CD4-positive, alpha-beta T cell treated with Interleukin-15 for 4 hours (primary cell): Measurements from ENCODE around the gene MAP3K10.

Experiments
- DNase-seq: peaks from one replicate; pipeline ENCODE4 v3.0.0-alpha.2; 2020; ENCODE audit warnings: low spot score

The MAP3K10 gene

DNA sequence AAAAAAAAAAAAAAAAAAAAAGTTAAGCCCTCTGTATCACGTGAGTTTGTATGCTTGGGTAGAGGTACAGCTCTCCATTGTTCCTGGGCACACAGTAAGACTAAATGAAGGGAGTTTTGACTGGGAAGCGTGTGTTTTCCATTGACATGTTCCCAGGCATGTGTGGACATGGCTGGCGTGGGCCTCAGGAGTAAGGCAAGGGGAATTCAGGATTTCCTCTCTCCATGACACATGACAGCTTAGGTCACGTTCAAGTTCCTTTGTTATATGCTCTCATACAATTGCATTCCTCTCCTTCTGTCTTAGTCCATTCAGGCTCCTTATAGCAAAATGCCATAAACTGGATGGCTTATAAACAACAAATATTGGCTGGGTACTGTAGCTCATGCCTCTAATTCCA lies 17.1 kb upstream of the MAP3K10 start:
- no peak for DNase-seq

DNA sequence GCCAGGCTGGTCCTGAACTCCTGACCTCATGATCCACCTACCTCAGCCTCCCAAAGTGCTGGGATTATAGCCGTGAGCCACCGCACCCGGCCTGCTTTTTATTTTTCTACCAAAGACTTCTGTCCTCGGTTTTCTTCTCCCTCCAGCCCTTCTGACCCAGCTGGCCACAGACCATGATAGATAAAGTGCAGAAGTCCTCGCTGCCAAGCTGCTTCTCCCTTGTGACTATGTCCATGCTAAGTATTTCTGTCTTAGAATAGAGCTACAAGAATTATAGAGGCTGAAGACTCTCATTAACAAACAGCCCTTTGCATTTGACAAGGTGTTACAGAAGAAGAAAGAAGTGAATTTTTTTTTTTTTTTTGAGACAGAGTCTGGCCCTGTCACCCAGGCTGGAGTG lies 15.4 kb upstream of the MAP3K10 start:
- DNase-seq = no peak

DNA sequence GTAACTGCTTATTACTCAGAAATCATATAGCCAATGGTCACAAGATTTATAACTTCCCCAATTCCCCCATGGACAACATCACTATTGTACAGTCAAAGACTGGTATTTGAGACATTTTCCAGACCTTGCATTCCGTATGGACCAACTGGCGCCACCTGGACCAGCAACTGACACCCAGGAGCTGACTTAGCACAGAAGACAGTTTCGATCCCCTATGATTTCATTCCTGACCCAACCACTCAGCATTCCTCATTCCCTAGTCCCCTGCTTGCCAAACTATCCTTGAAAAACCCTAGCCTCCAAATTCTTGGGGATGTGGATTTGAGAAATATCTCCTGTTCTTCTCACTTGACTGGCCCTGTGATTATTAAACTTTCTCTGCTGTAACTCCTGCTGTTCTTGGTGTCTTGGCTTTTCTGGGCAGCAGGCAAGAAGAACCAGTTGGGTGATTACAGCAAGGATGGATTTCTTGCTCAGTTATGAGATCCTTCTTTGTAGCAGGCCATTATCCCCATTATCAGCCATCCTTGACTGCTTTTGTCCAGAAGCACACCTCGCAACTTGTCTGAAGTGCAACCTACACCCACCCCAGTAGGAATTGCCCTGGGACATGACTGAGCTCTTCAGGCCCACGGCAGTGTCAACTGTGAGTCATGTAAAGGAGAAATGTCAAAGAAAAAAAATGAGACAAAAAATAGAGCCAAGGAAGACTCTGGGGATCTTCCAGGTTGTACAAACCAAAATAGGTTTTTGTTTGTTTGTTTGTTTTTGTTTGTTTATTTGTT lies 13.7 kb upstream of the MAP3K10 start:
- DNase-seq = no peak

DNA sequence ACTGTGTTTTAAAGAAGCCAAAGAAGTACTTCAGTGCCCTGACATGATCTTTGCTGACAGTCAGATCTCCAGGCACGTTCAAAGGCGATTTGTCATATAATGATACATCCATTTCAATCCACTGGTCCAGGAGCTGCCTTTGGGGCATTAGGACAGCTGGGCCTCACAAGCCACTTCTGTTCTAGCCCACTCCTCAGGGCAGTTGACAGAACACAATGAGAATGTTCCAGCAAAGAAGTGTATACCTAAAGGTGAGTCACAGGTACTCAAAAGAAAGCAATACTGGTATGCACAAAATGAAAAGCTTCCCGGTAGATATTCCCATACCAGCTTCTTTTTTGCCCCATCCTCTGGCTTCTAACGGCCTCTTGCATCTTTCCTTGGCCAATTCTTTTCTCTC lies 12.5 kb upstream of the MAP3K10 start:
- no peak for DNase-seq

DNA sequence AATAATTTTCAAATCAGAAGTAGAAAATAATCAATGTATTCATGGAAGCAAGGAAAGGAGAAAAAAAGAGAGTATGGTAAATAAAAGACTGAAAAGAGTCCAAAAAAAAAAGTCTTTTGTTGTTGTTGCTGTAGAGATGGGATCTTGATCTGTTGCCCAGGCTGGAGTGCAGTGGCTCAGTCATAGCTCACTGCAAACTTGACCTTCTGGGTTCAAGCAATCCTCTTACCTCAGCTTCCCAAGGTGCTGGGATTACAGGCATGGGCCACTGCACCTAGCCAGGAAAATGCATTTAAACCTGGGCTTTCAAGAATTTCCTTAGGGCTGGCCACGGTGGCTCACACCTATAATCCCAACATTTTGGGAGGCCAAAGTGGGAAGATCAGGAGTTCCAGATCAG lies 7.0 kb upstream of the MAP3K10 start:
- no peak for DNase-seq

DNA sequence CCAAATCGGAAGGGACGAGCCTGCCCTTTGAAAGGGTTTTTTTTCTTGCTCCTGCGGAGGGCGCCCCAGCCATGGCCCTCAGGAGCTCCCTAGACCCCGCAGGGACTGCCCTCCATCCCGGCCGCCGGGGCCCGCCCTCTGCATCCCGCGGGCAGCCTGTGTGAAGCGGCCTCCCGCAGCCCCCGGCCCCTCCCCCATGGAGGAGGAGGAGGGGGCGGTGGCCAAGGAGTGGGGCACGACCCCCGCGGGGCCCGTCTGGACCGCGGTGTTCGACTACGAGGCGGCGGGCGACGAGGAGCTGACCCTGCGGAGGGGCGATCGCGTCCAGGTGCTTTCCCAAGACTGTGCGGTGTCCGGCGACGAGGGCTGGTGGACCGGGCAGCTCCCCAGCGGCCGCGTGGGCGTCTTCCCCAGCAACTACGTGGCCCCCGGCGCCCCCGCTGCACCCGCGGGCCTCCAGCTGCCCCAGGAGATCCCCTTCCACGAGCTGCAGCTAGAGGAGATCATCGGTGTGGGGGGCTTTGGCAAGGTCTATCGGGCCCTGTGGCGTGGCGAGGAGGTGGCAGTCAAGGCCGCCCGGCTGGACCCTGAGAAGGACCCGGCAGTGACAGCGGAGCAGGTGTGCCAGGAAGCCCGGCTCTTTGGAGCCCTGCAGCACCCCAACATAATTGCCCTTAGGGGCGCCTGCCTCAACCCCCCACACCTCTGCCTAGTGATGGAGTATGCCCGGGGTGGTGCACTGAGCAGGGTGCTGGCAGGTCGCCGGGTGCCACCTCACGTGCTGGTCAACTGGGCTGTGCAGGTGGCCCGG lies 815 bp downstream of the MAP3K10 start:
- DNase-seq = no peak

DNA sequence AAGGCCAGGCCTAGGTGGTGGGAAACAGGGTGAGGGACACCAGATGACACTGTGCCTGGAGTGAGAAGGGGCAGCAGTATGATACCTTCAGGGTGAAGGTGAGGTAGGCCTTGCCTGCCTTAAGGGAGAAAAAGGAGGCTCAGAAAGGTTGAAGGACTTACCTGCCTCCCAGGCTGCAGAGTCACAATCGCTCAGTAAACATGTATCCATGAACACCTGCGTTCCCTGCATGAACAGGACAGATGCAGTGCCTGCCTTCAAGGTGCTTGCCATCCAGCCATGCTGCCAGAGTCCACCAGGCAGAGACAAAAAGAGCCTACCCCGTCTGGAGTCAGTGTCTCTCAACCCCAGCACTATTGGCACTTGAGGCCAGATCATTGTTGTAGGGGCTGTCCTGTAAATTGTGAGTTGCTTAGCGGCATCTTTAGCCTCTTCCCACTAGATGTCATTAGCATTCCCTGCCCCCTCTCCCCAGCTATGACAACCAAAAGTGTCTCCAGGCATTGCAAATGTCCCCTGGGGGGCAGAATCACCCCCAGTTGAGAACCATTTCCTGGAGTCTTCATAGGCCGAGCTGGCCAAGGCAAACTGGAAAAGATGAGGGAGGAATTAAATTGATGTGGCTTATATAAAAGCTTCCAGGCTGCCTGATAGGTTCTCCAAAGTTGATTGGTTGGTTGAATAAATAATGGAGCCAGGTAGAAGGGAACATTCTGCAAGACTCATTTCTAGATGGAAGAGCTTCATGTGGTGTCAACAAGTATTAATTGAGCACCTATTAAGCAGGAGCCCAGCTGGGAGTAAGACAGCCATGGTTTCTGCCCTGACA lies 1.7 kb downstream of the MAP3K10 start:
- no peak for DNase-seq

DNA sequence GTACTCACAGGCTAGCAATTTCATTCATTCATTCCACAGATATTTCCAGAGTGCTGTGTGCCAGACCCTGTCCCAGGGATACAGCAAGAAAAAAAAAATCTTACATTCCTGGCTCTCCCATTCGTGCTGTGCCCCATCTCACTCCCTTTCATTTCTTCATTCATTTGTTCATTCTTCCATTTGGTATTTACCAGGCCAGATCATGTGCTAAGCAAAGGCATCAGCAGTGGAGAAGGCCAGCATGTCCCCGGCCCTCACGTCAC lies 2.3 kb downstream of the MAP3K10 start:
- no peak for DNase-seq

DNA sequence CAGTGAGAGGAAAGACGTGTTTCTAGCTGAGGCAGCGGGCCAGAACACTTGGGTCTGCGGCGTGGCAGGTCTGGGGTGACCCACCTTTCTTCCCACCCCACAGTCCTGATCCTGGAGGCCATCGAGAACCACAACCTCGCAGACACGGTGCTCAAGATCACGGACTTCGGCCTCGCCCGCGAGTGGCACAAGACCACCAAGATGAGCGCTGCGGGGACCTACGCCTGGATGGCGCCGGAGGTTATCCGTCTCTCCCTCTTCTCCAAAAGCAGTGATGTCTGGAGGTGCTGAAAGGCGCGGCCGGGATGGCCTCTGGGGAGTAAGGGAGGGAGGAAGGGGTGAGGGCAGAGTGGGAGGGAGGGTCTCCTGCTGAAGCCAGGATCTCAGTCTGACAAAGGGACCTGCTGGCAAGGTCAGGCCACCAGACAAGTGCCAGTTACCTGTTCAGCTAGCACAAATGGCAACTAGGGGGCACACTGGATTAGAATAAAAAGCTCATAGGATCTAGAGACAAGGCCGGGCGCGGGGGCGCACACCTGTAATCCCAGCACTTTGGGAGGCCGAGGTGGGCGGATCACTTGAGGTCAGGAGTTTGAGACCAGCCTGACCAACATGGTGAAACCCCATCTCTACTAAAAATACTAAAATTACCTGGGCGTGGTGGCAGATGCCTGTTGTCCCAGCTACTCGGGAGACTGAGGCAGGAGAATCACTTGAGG lies 7.2 kb downstream of the MAP3K10 start:
- no peak for DNase-seq

DNA sequence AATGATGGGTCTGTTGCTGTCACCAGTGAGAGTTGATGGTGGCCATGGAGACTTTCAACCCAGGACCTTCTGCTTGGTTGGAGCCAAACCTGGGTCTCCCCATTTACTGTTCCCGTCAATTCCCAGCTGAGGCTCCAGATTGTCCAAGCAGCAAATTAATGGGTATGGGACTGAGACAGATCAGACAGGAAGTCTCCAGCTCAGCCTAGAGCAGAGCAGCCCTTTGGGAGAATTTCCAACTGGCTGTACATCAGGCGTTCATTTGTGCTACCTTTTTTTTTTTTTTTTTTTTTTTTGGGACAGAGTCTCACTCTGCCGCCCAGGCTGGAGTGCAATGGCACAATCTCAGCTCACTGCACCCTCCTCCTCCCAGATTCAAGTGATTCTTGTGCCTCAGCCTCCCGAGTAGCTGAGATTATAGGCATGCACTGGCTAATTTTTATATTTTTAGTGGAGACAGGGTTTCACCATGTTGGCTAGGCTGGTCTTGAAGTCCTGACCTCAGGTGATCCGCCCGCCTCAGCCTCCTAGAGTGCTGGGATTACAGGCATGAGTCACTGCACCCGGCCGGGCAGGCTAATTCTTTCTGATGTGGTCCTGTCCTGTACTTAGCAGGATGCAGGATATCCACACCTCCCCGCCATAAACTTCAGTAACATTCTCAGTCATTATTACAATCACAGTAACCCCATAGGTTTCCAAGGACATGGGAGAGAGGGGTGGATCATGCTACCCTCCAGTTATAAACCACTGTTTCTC lies 9.3 kb downstream of the MAP3K10 start:
- DNase-seq = no peak

DNA sequence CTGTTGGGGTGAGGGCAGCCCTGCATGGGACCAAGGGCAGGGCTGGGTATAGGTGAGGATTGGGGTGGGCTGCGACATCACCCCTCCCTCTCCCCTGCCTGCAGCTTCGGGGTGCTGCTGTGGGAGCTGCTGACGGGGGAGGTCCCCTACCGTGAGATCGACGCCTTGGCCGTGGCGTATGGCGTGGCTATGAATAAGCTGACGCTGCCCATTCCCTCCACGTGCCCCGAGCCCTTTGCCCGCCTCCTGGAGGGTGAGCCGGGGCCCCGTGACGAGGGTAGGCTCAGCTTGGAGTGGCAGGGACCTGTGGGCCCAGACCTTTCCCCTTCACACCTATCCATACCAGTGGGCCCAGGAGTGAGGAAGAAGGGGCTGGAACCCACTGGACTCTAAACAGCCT lies 13.2 kb downstream of the MAP3K10 start:
- no peak for DNase-seq

DNA sequence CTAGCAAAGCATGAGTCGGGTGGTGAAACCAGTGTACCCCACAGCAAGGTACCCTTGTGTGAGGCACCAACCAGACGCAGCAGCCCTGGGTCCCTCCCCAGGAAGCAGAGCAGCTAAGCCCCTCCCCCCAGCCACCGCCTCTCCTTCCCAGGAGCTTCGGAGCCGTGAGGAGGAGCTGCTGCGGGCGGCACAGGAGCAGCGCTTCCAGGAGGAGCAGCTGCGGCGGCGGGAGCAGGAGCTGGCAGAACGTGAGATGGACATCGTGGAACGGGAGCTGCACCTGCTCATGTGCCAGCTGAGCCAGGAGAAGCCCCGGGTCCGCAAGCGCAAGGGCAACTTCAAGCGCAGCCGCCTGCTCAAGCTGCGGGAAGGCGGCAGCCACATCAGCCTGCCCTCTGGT lies 14.5 kb downstream of the MAP3K10 start:
- no peak for DNase-seq

DNA sequence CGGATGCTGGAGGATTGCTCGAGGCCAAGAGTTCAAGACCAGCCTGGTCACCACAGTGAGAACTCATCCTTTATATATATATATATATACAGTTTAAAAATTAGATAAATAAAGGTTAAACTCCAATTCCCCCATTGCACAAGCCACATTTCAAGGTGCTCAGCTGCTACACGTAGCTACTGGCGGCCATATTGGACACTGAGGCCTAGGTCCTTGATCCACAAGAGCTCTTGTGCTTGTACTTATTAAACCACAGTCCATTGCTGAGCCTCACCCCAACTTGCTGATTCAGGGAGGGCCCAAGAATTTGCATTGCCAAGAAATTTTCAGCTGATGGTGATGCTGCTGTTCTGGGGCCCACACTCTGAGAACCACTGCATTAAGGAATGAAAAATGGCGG lies 17.4 kb downstream of the MAP3K10 start:
- DNase-seq = no peak

DNA sequence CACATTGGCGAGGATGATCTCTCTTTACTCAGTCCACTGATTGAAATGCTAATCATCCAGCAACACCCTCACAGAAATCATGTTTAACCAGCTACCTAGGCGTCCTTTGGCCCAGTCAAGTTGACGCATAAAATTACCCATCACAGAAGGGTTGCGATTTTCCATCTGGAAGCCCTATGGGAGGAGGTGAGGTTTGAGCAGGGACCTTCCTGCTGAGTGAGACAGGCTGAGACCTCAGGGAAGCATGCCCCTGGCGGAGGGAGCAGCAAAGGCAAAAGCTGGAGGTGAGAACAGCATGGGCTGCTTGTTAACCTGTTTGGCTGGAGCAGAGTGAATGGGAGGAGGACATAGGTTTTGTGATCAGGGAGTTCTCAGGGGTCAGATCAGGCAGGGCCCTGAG lies 19.7 kb downstream of the MAP3K10 start:
- no peak for DNase-seq

DNA sequence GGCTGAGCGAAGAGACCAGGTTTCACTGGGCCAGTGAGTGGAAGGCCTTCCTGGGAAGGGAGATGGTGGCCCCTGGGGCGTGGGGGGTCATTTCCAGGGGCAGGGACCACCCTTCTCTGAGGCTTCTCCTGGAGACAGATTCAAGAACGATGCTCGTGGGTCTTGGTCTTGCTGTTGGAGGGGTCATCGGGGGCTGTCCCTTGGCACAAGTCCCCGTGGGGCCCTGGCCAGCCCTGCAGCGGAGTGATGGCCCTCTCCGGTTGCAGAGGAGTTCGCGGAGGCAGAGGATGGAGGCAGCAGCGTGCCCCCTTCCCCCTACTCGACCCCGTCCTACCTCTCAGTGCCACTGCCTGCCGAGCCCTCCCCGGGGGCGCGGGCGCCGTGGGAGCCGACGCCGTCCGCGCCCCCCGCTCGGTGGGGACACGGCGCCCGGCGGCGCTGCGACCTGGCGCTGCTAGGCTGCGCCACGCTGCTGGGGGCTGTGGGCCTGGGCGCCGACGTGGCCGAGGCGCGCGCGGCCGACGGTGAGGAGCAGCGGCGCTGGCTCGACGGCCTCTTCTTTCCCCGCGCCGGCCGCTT lies 22.1 kb downstream of the MAP3K10 start:
- no peak for DNase-seq

DNA sequence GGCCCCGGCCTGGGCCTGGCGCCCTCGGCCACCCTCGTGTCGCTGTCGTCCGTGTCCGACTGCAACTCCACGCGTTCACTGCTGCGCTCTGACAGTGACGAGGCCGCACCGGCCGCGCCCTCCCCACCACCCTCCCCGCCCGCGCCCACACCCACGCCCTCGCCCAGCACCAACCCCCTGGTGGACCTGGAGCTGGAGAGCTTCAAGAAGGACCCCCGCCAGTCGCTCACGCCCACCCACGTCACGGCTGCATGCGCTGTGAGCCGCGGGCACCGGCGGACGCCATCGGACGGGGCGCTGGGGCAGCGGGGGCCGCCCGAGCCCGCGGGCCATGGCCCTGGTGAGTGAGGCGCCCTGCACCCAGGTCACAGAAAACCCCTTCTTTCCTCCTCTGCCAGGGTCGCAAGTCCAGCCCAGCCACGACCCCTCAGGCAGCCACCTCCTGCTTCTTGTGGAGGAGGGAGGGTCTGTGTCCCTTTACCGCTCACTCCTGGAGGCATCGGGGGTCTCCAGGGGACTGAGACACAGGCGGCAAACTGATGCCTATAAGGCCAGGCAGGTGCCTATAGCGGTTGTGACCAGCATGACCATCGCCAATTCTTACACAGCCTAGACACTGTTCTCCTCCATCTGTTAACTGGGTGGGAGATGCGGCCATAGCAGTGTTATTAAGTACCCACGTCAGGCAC lies 22.8 kb downstream of the MAP3K10 start:
- no peak for DNase-seq

DNA sequence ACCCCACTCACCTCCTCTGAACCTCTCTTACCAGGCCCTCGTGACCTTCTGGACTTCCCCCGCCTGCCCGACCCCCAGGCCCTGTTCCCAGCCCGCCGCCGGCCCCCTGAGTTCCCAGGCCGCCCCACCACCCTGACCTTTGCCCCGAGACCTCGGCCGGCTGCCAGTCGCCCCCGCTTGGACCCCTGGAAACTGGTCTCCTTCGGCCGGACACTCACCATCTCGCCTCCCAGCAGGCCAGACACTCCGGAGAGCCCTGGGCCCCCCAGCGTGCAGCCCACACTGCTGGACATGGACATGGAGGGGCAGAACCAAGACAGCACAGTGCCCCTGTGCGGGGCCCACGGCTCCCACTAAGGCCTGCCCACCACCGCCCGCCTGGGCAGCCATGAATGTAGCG lies 23.7 kb downstream of the MAP3K10 start:
- DNase-seq = no peak

DNA sequence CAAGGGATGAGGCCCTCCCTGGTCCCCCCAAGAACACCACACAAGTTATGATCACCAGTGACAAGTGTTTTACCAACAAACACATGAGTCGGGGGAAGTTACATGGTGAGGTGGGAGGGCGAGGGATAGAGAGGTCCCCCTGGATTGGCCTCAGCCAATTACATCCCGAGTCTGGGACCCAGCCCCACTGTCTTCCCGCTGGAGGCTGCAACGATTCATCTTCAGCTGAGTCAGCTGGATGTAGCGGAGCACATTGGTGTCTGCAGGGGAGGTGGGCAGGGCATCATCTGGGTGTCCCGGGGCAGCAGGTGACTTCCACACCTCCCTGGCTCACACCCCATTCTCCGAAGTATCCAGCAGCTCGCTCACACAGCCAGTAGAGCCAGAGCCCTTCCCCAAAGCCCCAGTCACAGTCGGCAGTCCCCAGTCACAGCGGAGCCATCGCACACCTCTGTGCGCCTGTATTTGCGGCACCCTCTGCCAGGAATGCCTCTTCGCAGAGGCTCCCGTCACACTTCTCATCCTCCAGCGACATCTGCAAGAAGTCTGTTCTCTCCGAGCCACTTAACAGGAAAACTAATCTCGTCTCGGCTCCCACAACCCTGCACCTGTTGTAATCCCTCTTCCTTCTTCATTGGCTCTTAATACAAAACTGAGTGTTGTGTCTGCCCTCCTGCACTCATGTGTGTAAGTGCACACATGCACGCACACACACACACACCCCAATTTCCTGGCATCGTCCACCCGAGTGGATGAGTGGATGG lies 25.0 kb downstream of the MAP3K10 start:
- DNase-seq = no peak

DNA sequence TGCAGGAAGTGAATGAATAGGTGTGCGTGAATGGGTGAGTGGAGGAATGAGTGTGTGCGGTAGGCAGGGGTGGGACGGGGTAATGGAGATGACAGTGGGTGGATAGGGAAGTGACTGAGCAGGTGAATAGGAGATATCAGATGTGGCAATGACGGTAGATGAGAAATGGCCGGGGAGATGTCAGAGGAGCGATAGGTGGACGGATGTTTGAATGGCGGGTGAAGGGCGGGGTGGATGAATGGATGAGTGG lies 25.5 kb downstream of the MAP3K10 start:
- no peak for DNase-seq
